ENCODE measurements around the gene PAX2. TPM values are rescaled to one million over a fixed set of nuclear protein-coding genes. Genes with fewer than 3 reads are reported as not detected.

Gene PAX2
- total RNA-seq, 2 experiments from 2014 or later, result not detected

- Mint-ChIP-seq H3K27ac (no peak overlapping the region), H3K4me1 (ENCODE audit: low read depth) (peaks cover 40% of the 10 kb centered on the region), H3K27me3 (peaks cover 85% of the 10 kb centered on the region), H3K36me3 (ENCODE audit: low read depth) (no peaks in the 10 kb centered on the region), H3K4me3 (no peak overlapping the region), H3K9me3 (no peaks in the 10 kb centered on the region)
- ChIA-PET CTCF (interaction anchor here (1.7 to 2.1 kb wide), 3 partner anchors 9 to 407 kb away, joined by 4 to 13 read pairs (median 5); partner anchors contain the start of gene PAX2), POLR2A (interaction anchor here (1.5 kb wide), 1 partner anchor 15 kb away, joined by 3 read pairs; no protein-coding TSS in a partner anchor)
- intact Hi-C loops (cut with micrococcal nuclease), result no loop called here
- DNase-seq (no peak), ATAC-seq (no peak)
- TF ChIP-seq, protein P1, sequence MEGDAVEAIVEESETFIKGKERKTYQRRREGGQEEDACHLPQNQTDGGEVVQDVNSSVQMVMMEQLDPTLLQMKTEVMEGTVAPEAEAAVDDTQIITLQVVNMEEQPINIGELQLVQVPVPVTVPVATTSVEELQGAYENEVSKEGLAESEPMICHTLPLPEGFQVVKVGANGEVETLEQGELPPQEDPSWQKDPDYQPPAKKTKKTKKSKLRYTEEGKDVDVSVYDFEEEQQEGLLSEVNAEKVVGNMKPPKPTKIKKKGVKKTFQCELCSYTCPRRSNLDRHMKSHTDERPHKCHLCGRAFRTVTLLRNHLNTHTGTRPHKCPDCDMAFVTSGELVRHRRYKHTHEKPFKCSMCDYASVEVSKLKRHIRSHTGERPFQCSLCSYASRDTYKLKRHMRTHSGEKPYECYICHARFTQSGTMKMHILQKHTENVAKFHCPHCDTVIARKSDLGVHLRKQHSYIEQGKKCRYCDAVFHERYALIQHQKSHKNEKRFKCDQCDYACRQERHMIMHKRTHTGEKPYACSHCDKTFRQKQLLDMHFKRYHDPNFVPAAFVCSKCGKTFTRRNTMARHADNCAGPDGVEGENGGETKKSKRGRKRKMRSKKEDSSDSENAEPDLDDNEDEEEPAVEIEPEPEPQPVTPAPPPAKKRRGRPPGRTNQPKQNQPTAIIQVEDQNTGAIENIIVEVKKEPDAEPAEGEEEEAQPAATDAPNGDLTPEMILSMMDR (IDR thresholded peaks at IDR 0.05), result no peak
These were observed 9.8 kb upstream of the PAX2 start for GRCh38 chr10:100735337-100736143.

DNA sequence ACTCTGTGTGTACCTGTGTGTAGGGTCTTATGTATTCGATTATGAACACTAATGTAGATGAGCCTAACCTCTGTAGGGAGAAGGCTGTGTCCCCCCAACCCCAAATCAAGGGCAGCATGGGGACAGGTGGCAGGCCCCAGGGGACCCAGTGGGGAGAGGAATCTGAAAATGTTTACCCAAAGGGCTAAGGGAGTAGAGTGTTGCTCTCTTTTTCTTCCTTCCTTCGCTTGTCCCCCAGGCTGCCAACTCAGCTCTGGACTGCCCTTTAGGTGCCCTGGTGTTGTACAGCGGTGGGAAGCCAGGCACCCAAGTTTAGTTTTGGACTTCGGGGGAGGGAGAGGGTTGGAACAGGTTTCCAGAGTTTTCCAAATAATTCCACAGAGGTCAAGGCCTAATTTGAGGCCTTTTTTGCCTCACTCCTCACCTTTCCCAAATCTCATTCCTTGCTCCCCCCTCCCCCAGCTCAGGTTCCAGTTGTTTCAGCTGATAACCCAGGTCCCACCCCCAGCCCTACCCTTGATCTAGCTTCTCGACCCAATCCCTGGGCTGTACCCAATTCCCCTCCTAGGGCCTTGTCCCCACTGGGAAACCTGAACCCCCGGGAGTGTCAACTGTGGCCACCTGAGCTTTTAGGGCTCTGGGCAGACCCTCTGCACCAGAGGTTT, 9.1 kb upstream of the PAX2 start:
- ATAC-seq, result no peak
- peaks cover 33% of the 10 kb centered on the region for H3K4me1 Mint-ChIP-seq (ENCODE audit: low read depth)
- TF ChIP-seq, protein P1 (IDR thresholded peaks at IDR 0.05), result no peak
- H3K9me3 Mint-ChIP-seq, result no peaks in the 10 kb centered on the region
- peaks cover 89% of the 10 kb centered on the region for H3K27me3 Mint-ChIP-seq
- ChIA-PET CTCF (interaction anchor here (1.7 kb wide), 1 partner anchor 406 kb away, joined by 4 read pairs; no protein-coding TSS in a partner anchor), POLR2A (no interaction called here)
- no peaks in the 10 kb centered on the region for H3K36me3 Mint-ChIP-seq (ENCODE audit: low read depth)
- intact Hi-C loops (cut with micrococcal nuclease), result no loop called here
- H3K4me3 Mint-ChIP-seq, result no peak overlapping the region
- DNase-seq, result no peak
- H3K27ac Mint-ChIP-seq, result no peak overlapping the region

DNA sequence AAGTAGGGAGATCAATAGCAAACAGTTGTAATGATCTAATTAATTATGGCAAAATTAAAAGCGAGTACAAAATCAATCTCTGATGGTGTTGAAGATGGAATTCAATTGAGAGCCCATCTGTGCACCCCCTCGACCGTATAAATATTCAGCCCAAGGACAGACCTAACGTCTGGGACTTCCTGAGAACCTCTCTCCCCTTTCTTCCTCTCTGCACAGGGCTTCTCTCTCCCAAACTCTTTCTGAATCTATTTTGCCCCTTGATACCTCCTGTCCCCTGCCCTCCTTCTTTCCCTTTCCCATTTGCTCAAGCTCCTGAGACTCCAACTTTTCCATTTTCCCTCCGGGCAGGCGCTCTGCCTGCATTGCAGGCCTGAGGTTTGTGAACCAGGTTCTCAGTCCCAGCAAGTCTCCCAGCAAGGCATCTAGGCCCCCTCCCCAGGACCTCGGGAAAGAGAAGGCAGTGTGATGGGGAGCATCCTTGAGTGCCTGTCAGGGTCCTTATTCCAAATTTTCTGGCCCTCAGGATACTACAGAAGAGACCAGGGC, 8.5 kb upstream of the PAX2 start:
- DNase-seq (no peak), ATAC-seq (no peak)
- intact Hi-C loops (cut with micrococcal nuclease), result no loop called here
- POLR2A ChIA-PET, result no interaction called here
- Mint-ChIP-seq H3K27ac (no peak overlapping the region), H3K27me3 (peaks cover 89% of the 10 kb centered on the region), H3K9me3 (no peaks in the 10 kb centered on the region), H3K4me1 (ENCODE audit: low read depth) (peaks cover 29% of the 10 kb centered on the region), H3K36me3 (ENCODE audit: low read depth) (no peaks in the 10 kb centered on the region), H3K4me3 (no peak overlapping the region)
- TF ChIP-seq, protein P1 (IDR thresholded peaks at IDR 0.05), result no peak
- CTCF ChIA-PET, result interaction anchor here (0.6 to 1.7 kb wide), 4 partner anchors 10 to 406 kb away, joined by 3 to 4 read pairs (median 4); no protein-coding TSS in a partner anchor

GRCh38 chr10:100737355-100738054, 7.9 kb upstream of the PAX2 start:
- intact Hi-C loops (cut with micrococcal nuclease), result no loop called here
- POLR2A ChIA-PET, result interaction anchor here (0.7 kb wide), 1 partner anchor 185 kb away, joined by 3 read pairs; no protein-coding TSS in a partner anchor
- H3K9me3 Mint-ChIP-seq, result no peaks in the 10 kb centered on the region
- peaks cover 89% of the 10 kb centered on the region for H3K27me3 Mint-ChIP-seq
- ATAC-seq (peak; percentile 28), DNase-seq (no peak)
- H3K27ac Mint-ChIP-seq, result no peak overlapping the region
- CTCF ChIA-PET, result interaction anchor here (0.6 to 1.7 kb wide), 5 partner anchors 10 to 405 kb away, joined by 3 to 4 read pairs (median 3); no protein-coding TSS in a partner anchor
- H3K4me1 Mint-ChIP-seq (ENCODE audit: low read depth), result peaks cover 29% of the 10 kb centered on the region
- TF ChIP-seq, protein P1 (IDR thresholded peaks at IDR 0.05), result no peak
- no peaks in the 10 kb centered on the region for H3K36me3 Mint-ChIP-seq (ENCODE audit: low read depth)
- peak overlapping the region; percentile 36 for H3K4me3 Mint-ChIP-seq
